ENCODE data around the gene STAB1.

STAB1 gene, protein sequence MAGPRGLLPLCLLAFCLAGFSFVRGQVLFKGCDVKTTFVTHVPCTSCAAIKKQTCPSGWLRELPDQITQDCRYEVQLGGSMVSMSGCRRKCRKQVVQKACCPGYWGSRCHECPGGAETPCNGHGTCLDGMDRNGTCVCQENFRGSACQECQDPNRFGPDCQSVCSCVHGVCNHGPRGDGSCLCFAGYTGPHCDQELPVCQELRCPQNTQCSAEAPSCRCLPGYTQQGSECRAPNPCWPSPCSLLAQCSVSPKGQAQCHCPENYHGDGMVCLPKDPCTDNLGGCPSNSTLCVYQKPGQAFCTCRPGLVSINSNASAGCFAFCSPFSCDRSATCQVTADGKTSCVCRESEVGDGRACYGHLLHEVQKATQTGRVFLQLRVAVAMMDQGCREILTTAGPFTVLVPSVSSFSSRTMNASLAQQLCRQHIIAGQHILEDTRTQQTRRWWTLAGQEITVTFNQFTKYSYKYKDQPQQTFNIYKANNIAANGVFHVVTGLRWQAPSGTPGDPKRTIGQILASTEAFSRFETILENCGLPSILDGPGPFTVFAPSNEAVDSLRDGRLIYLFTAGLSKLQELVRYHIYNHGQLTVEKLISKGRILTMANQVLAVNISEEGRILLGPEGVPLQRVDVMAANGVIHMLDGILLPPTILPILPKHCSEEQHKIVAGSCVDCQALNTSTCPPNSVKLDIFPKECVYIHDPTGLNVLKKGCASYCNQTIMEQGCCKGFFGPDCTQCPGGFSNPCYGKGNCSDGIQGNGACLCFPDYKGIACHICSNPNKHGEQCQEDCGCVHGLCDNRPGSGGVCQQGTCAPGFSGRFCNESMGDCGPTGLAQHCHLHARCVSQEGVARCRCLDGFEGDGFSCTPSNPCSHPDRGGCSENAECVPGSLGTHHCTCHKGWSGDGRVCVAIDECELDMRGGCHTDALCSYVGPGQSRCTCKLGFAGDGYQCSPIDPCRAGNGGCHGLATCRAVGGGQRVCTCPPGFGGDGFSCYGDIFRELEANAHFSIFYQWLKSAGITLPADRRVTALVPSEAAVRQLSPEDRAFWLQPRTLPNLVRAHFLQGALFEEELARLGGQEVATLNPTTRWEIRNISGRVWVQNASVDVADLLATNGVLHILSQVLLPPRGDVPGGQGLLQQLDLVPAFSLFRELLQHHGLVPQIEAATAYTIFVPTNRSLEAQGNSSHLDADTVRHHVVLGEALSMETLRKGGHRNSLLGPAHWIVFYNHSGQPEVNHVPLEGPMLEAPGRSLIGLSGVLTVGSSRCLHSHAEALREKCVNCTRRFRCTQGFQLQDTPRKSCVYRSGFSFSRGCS (N-terminal part only)

GRCh38 chr3:52494886-52495495 lies at the start of gene STAB1:
Gene STAB1 (plus strand): TSS chr3:52495338. CDS start chr3:52495414, 76 bp downstream.
- no peak for FAIRE-seq

- FAIRE-seq: no peak
Measured at GRCh38 chr3:52446042-52446441, 49.1 kb upstream of the STAB1 start.

- no peak for FAIRE-seq
Measured at GRCh38 chr3:52446631-52447511, 48.3 kb upstream of the STAB1 start.

- no peak for FAIRE-seq
Measured at GRCh38 chr3:52447512-52448355, 47.4 kb upstream of the STAB1 start.

GRCh38 chr3:52450489-52451236 lies 44.5 kb upstream of the STAB1 start:
- no peak for FAIRE-seq

DNA sequence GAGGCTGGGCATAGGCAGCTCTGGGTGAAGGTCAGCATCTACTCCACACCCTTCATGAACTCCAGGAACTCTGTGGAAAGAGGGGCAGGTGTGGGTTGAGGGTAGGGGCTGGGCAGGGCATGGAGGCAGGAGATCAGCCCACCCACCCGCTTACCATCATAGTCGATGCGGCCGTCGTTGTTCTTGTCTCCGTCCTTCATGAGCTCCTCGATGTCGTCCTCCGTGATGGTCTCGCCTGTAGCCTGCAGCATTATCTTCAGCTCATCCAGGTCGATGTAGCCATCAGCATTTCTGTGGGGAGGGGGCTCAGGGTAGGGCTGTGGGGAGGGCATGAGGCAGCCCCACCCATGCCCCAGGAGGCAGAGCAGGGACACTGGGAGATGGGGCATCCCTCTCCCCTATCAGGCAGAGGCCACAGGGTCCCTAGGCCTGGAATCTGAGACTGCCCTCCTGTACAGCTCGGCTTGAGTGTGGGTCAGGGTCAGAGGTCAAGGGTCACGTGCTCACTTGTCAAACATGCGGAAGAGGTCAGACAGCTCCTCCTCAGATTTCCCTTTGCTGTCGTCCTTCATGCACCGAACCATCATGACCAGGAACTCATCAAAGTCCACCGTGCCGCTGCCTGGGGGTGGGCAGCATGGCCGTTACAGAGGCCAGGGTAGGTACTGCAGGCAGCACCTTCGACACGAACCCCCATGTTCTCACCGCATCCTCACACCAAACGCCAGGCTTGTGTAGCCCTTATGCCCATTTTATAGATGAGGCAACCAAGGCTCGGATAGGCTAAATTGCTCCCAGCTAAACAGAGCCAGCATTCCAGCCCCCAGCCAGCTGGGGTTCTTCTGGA lies 43.7 kb upstream of the STAB1 start:
- no peak for FAIRE-seq

DNA sequence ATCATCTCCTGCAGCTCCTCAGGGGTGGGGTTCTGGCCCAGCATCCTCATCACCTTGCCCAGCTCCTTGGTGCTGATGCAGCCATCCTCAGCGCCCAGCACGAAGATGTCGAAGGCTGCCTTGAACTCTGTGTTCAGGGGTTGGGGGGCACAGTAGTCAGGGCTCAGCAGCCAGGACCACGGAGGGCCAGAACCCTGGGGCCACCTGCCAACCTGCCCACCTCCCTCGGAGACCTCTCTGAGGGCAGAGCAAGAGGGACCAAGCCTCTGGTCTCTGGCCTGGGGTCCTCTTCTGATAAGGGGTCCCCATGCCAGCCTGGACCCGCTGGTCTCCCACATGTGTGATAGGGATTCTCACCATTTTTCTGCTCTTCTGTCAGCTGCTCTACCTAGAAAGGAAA lies 43.0 kb upstream of the STAB1 start:
- FAIRE-seq: no peak

- FAIRE-seq: no peak
Measured at GRCh38 chr3:52452570-52453221, 42.4 kb upstream of the STAB1 start.

DNA sequence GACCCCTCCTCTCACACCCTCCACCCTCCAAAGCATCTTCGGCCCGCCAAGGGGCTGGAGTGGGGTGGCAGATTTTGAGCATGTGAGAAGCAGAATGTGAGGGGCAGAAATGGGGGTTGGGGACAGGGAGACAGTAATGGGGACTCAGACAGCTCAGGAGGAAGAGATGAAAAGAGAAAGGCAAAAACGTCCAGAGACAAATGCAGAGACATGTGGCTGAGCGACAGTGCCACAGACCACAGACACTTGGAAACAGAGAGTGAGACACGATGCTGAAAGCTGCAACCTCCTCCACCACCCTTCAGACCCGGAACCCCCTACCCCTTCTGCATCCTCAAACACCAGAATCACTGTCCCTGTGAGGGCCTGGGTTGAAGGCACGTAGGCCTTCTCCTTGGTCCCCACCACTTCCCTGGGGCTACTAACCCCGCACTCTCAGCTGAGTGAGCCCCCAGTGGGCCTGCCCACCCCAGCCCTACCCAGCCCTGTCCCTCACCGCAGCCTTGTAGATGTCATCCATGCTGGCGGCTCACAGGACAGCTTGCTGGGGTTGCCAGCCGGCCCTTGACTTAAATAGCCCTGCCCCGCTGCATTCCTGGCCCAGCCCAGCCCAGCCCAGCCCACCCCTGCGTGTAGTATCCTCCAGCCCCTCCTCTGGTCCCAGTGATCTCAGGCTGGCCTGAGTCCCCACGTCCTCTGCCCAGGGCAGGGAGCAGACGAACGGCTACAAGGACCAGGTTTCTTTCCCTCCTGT lies 41.5 kb upstream of the STAB1 start, which contains the start of gene TNNC1:
TSS of gene TNNC1 (minus strand) at position 546 of the 754 bp plus-strand sequence. CDS start at position 520, 26 bp downstream.
- FAIRE-seq: no peak

- no peak for FAIRE-seq
Measured at GRCh38 chr3:52454250-52454937, 40.7 kb upstream of the STAB1 start.

DNA sequence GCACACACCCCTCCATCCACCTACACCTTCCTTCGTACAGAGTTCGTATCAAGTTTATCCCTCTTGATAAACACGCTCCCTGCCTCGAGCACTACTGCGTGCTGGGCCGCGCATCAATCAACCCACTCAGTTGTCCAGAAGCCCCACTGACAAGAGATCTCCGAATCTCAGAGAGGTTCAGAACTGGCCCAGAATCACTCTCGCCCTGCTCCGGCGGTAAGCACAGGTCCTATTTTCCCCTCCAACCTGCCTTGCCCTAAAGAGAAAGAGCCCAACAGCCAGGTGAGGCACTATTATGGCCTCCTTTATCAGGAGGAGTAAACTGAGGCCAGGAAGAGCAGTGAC lies 40.2 kb upstream of the STAB1 start:
- FAIRE-seq: no peak

DNA sequence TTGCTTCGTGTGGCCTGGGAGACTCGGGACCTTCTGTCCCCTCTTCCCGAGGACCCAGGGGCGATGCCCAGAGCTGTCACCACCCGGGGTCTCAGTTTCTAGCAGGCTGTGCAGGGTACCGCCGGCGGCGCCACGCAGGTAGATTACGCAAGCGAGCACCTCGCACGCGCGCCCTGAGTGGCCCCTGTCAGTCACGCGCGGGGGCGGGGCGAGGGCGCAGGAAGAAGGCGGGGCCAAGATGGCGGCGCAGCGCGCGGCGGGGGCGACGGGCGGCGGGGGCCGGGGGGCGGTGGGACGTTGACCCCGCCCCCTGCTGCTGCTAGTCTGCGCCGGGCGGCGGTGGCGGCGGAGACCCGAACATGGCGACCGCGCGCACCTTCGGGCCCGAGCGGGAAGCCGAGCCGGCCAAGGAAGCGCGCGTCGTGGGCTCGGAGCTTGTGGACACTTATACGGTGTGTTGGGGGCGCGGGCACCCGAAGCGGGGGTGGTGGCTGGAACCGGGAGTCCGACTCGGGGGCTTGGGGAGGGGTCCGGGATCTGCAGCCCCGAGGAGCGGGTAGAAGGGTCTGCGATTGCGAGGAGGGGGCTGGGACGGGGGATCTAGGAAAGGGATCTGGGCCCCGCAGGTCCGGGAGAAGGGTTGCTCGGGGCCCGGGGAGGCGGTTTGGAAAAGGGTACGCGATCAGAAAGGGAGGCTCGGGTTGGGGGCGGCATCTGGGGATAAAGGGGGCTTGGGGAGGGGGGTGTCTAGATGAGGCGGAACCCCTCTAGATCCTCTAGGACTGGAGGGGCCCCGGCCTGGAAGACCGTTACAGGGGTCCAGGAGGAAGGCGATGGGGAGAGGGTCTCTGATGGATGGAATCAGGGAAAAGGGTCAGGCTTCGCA lies 39.6 kb upstream of the STAB1 start, which contains the start of gene NISCH:
TSS of gene NISCH (plus strand) at position 322 of the 886 bp plus-strand sequence. CDS start at position 360, 38 bp downstream.
- no peak for FAIRE-seq

- no peak for FAIRE-seq
Measured at GRCh38 chr3:52456169-52456799, 38.9 kb upstream of the STAB1 start.

DNA sequence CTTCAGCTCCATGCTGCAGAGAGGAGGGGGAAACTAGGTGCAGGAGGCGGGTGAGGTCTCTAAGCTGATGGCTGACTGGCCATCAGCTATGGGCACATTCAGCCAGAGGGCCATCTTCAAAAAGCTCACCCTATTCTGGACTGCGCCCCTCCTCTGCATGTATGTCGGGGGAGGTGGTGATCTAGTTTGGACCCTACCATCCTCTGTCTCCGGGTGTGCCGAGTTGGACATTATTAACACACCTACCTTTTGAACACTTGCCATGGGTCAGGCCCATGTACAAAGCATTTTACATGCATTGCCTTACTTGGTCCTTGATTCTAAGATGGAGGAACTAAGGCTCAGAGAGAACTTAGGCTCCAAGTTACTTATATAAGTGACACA lies 38.3 kb upstream of the STAB1 start:
- FAIRE-seq: no peak

Data from islet of Langerhans (tissue), 1 donor.